Smooth muscle cell (in vitro differentiated cells): ENCODE measurements around the gene ELF1. TPM values are rescaled to one million over a fixed set of nuclear protein-coding genes. Genes with fewer than 3 reads are reported as not detected.

Experiments
- DNase-seq: peaks from one replicate; lab custom pipeline; 2025; ENCODE audit not compliant: unreplicated experiment; lab: John Stamatoyannopoulos, UW
- H2AFZ ChIP-seq: fragments of 200-600 bp; sonication (generic); 2 replicates; pipeline ENCODE4 v1.6.0; 2016; ENCODE audit warnings: antibody characterized with exemption, low read depth, mild to moderate bottlenecking
- H3F3A ChIP-seq: fragments of 200-600 bp; sonication (generic); 2 replicates; pipeline ENCODE4 v1.6.0; 2017; ENCODE audit warnings: antibody characterized with exemption, low read depth
- H3K27ac ChIP-seq: fragments of 200-600 bp; sonication (generic); 2 replicates; pipeline ENCODE4 v1.5.1; 2016; ENCODE audit warnings: low read depth, mild to moderate bottlenecking
- H3K27me3 ChIP-seq: fragments of 200-600 bp; sonication (generic); 2 replicates; pipeline ENCODE4 v1.6.1; 2016; ENCODE audit warnings: low read depth, mild to moderate bottlenecking
- H3K36me3 ChIP-seq: fragments of 200-600 bp; sonication (generic); 2 replicates; pipeline ENCODE4 v1.5.1; 2016; ENCODE audit warnings: low read depth
- H3K4me1 ChIP-seq: fragments of 200-600 bp; sonication (generic); 2 replicates; pipeline ENCODE4 v1.5.1; 2016; ENCODE audit warnings: low read depth
- H3K4me2 ChIP-seq: fragments of 200-600 bp; sonication (generic); 2 replicates; pipeline ENCODE4 v1.6.0; 2016; ENCODE audit warnings: mild to moderate bottlenecking
- H3K4me3 ChIP-seq: fragments of 200-600 bp; sonication (generic); 2 replicates; pipeline ENCODE4 v1.5.1; 2016; ENCODE audit warnings: mild to moderate bottlenecking
- H3K79me2 ChIP-seq: fragments of 200-600 bp; sonication (generic); 2 replicates; pipeline ENCODE4 v1.6.0; 2016; ENCODE audit warnings: low read depth, mild to moderate bottlenecking
- H3K9ac ChIP-seq: fragments of 200-600 bp; sonication (generic); 2 replicates; pipeline ENCODE4 v1.6.0; 2016; ENCODE audit warnings: low read depth
- H3K9me3 ChIP-seq: fragments of 200-600 bp; sonication (generic); replicated peaks from 2 replicates; pipeline ENCODE4 v1.5.1; 2016; ENCODE audit warnings: low read depth
- H4K20me1 ChIP-seq: fragments of 200-600 bp; sonication (generic); 2 replicates; pipeline ENCODE4 v1.6.0; 2016; ENCODE audit warnings: low read depth
- CTCF ChIP-seq: fragments of 200-600 bp; sonication (generic); IDR thresholded peaks from 2 replicates; pipeline ENCODE4 v1.5.1; 2017; ENCODE audit warnings: borderline replicate concordance, mild to moderate bottlenecking, antibody characterized with exemption; ENCODE audit not compliant: insufficient read depth, poor library complexity, severe bottlenecking
- WGBS: methylation state at CpG from one replicate; pipeline ENCODE4 v1.1.7; 2016; ENCODE audit warnings: low lambda C conversion rate; 5-methylcytosine and 5-hydroxymethylcytosine counted together
- polyA plus RNA-seq: library from polyadenylated mRNA; unstranded; fragments of >200 nt; fragmentation: Nextera tagmentation; extraction: Ambion mirVana; gene quantifications from 2 replicates; pipeline ENCODE4 v1.2.1, GENCODE V29; 2016
- total RNA-seq: library from RNA; depleted of rRNA; stranded (reverse); fragments of >200 nt; gene quantifications from 2 replicates; pipeline ENCODE4 v1.2.3, GENCODE V29; 2014

Gene ELF1
- total and polyA plus RNA-seq, 2 experiments from 2014 or later: 21.2 to 53.1 TPM

- Histone ChIP-seq H4K20me1 (peaks cover 39% of the 10 kb centered on the region), H3K79me2 (peaks cover 92% of the 10 kb centered on the region), H3K4me3 (no peak overlapping the region), H3K4me2 (no peak overlapping the region), H2AFZ (no peak overlapping the region), H3K27me3 (no peaks in the 10 kb centered on the region), H3K9me3 (no peaks in the 10 kb centered on the region), H3K36me3 (no peaks in the 10 kb centered on the region), H3F3A (peaks cover 10% of the 10 kb centered on the region), H3K27ac (no peak overlapping the region), H3K4me1 (peaks cover 5% of the 10 kb centered on the region), H3K9ac (no peak overlapping the region)
- whole genome bisulfite sequencing: 94% methylated on average over 5 of the region's 5 CpGs
- no peak for DNase-seq
- TF ChIP-seq CTCF: no peak
Observed at GRCh38 chr13:40985381-40986100, 33.6 kb downstream of the ELF1 start.

GRCh38 chr13:40984668-40985366, 34.3 kb downstream of the ELF1 start:
- H3K27ac ChIP-seq: no peak overlapping the region
- H3K79me2 ChIP-seq: peaks cover 92% of the 10 kb centered on the region
- H3K9me3 ChIP-seq: no peaks in the 10 kb centered on the region
- no peak overlapping the region for H3K9ac ChIP-seq
- H3K36me3 ChIP-seq: no peaks in the 10 kb centered on the region
- no peak overlapping the region for H3K4me2 ChIP-seq
- H2AFZ ChIP-seq: no peak overlapping the region
- DNase-seq: no peak
- no peak for TF ChIP-seq CTCF
- no peaks in the 10 kb centered on the region for H3K27me3 ChIP-seq
- peaks cover 5% of the 10 kb centered on the region for H3K4me1 ChIP-seq
- peaks cover 10% of the 10 kb centered on the region for H3F3A ChIP-seq
- no peak overlapping the region for H3K4me3 ChIP-seq
- 89% methylated on average over 3 of the region's 3 CpGs for WGBS
- peaks cover 43% of the 10 kb centered on the region for H4K20me1 ChIP-seq

- peak overlapping the region; percentile 84 for H3K4me2 ChIP-seq
- H3K4me3 ChIP-seq: no peak overlapping the region
- no peaks in the 10 kb centered on the region for H3K27me3 ChIP-seq
- no peaks in the 10 kb centered on the region for H3K9me3 ChIP-seq
- no peak for TF ChIP-seq CTCF
- H3K27ac ChIP-seq: peak overlapping the region; percentile 80
- peaks cover 92% of the 10 kb centered on the region for H3K79me2 ChIP-seq
- H3F3A ChIP-seq: peaks cover 9% of the 10 kb centered on the region
- no peak overlapping the region for H3K9ac ChIP-seq
- WGBS: 95% methylated on average over 4 of the region's 4 CpGs
- H3K4me1 ChIP-seq: peaks cover 5% of the 10 kb centered on the region
- H2AFZ ChIP-seq: no peak overlapping the region
- no peak for DNase-seq
- peaks cover 45% of the 10 kb centered on the region for H4K20me1 ChIP-seq
- H3K36me3 ChIP-seq: no peaks in the 10 kb centered on the region
Observed at GRCh38 chr13:40983725-40984667, 35.1 kb downstream of the ELF1 start.
